K562 (cell line): Measurements from ENCODE around the gene TOR3A. TPM values are rescaled to one million over a fixed set of nuclear protein-coding genes. Genes with fewer than 3 reads are reported as not detected.

Experiments used
- ADNP ChIP-seq: fragments of 200-800 bp; sonication (Bioruptor generic); IDR thresholded peaks from 2 replicates; pipeline ENCODE4 v1.6.1; 2016; ENCODE audit warnings: missing genetic modification characterization, missing compliant biosample characterization
- ARID2 ChIP-seq: fragments of 450-650 bp; IDR thresholded peaks from 2 replicates; pipeline ENCODE4 v1.6.1; 2017; ENCODE audit warnings: antibody characterized with exemption, mild to moderate bottlenecking
- ATF4 ChIP-seq: fragments of 450-650 bp; formaldehyde crosslinking; IDR thresholded peaks from 2 replicates; pipeline ENCODE4 v1.4.0; 2022; ENCODE audit warnings: mild to moderate bottlenecking, moderate library complexity
- FOS ChIP-seq: IDR thresholded peaks from 3 replicates; pipeline ENCODE4 v1.6.1; 2011; ENCODE audit not compliant: insufficient read length; ENCODE audit errors: extremely low read depth
- FOXO4 ChIP-seq: fragments of 450-650 bp; formaldehyde crosslinking; IDR thresholded peaks from 2 replicates; pipeline ENCODE4 v1.4.0; 2020; ENCODE audit warnings: mild to moderate bottlenecking, moderate library complexity
- HDGF ChIP-seq: fragments of 450-650 bp; IDR thresholded peaks from 2 replicates; pipeline ENCODE4 v1.6.1; 2016
- HINFP ChIP-seq: fragments of 450-650 bp; conservative IDR thresholded peaks from 2 replicates; pipeline ENCODE4 v1.6.1; 2016; ENCODE audit warnings: missing genetic modification characterization, low read depth, mild to moderate bottlenecking, control low read depth, missing compliant biosample characterization
- JUN ChIP-seq, 2 experiments: sonication (generic) in 1 of 2; formaldehyde crosslinking in 1 of 2; IDR thresholded peaks; 2 replicates each; pipeline versions ENCODE4 v1.6.1 to v1.8.0; 2012 to 2022; ENCODE audit warnings: borderline replicate concordance in 2 of 2, mild to moderate bottlenecking in 2 of 2, improper control_type of control experiment in 1 of 2, low read depth in 1 of 2, low read length in 1 of 2, missing genetic modification reagents in 1 of 2
- MEIS2 ChIP-seq: fragments of 450-650 bp; IDR thresholded peaks from 2 replicates; pipeline ENCODE4 v1.6.1; 2014; ENCODE audit warnings: mild to moderate bottlenecking; ENCODE audit not compliant: partially characterized antibody
- MXI1 ChIP-seq: IDR thresholded peaks from 2 replicates; pipeline ENCODE4 v1.6.1; 2011; ENCODE audit warnings: low read depth, mild to moderate bottlenecking, improper control_type of control experiment, low read length
- NFXL1 ChIP-seq: fragments of 450-650 bp; formaldehyde crosslinking; IDR thresholded peaks from 2 replicates; pipeline ENCODE4 v1.4.0; 2021; ENCODE audit warnings: mild to moderate bottlenecking
- POU5F1 ChIP-seq: fragments of 150-350 bp; IDR thresholded peaks from 2 replicates; pipeline ENCODE4 v1.6.1; 2014; ENCODE audit warnings: borderline replicate concordance, low read length, low read depth, mild to moderate bottlenecking; ENCODE audit not compliant: partially characterized antibody
- SLC30A9 ChIP-seq: fragments of 250-450 bp; sonication (Bioruptor Pico); IDR thresholded peaks from 2 replicates; pipeline ENCODE4 v1.8.0; 2022; ENCODE audit warnings: mild to moderate bottlenecking, moderate library complexity
- TAL1 ChIP-seq: fragments of 450-650 bp; IDR thresholded peaks from 2 replicates; pipeline ENCODE4 v1.6.1; 2016; ENCODE audit warnings: mild to moderate bottlenecking
- TSC22D4 ChIP-seq: fragments of 450-650 bp; IDR thresholded peaks from 2 replicates; pipeline ENCODE4 v1.6.1; 2016; ENCODE audit warnings: missing genetic modification characterization, missing biosample characterization, control low read depth
- ZBTB34 ChIP-seq: fragments of 250-450 bp; sonication (Bioruptor Pico); IDR thresholded peaks from 2 replicates; pipeline ENCODE4 v1.8.0; 2021; ENCODE audit warnings: mild to moderate bottlenecking, moderate library complexity
- ZFPM2 ChIP-seq: fragments of 250-450 bp; sonication (Bioruptor Pico); IDR thresholded peaks from 2 replicates; pipeline ENCODE4 v1.5.1; 2022; ENCODE audit warnings: mild to moderate bottlenecking
- ZNF518B ChIP-seq: fragments of 250-450 bp; sonication (Bioruptor Pico); IDR thresholded peaks from 2 replicates; pipeline ENCODE4 v1.5.0; 2021; ENCODE audit warnings: mild to moderate bottlenecking, moderate library complexity
- ZSCAN32 ChIP-seq: fragments of 450-650 bp; formaldehyde crosslinking; IDR thresholded peaks from 2 replicates; pipeline ENCODE4 v1.4.0; 2020; ENCODE audit warnings: mild to moderate bottlenecking, moderate library complexity
- polyA plus RNA-seq, 8 experiments: library from polyadenylated mRNA; depleted of rRNA in 4 of 8; stranded (reverse) in 5 of 8; unstranded in 3 of 8; fragments of >200 nt; fragmentation: Nextera tagmentation in 2 of 8; fragmentation: Illumina TruSeq in 1 of 8; extraction: Ambion mirVana in 2 of 8; extraction: Trizol in 1 of 8; gene quantifications; 2 replicates each; pipeline versions ENCODE4 v1.2.1 to v1.2.3, GENCODE V29; 2011 to 2014; ENCODE audit warnings: inconsistent platforms in 1 of 8, missing spikeins in 1 of 8
- total RNA-seq, 7 experiments: library from RNA; depleted of rRNA in 6 of 7; stranded (reverse); fragments of >200 nt in 6 of 7; fragmentation: Illumina TruSeq in 2 of 7; extraction: Trizol in 2 of 7; gene quantifications; 2 replicates each; pipeline versions ENCODE4 v1.2.1 to v1.2.3, GENCODE V29; 2011 to 2021; ENCODE audit warnings: low replicate concordance in 1 of 7

Gene TOR3A
- total and polyA plus RNA-seq, 9 of the 15 experiments (the other 6 are each of a cell fraction or from before 2014, with no cell fraction given): 7.9 to 94.5 (median 39.7) TPM

- no peak for TF ChIP-seq ZBTB34 (CRISPR knock-in tag)
- no peak for TF ChIP-seq TSC22D4 (tag)
- TF ChIP-seq MXI1: peak; percentile 77
- no peak; the same call in 1 of the 2 replicates for TF ChIP-seq HDGF
- TF ChIP-seq FOS: peak; percentile 64
- 0 out of 2 replicates have a peak, but pooled peaks have one; percentile 16 for TF ChIP-seq ZNF518B (CRISPR knock-in tag)
- peak; percentile 80 for TF ChIP-seq ATF4
- peak; percentile 100 for TF ChIP-seq TAL1
- peak; percentile 95 for TF ChIP-seq ADNP
- TF ChIP-seq NFXL1 (CRISPR knock-in tag): no peak
- no peak for TF ChIP-seq SLC30A9 (CRISPR knock-in tag)
- peak; percentile 84 for TF ChIP-seq JUN (IDR thresholded peaks at IDR 0.05; ENCODE audit: borderline replicate concordance, low read depth, low read length)
- no peak for TF ChIP-seq JUN (CRISPR knock-in tag; IDR thresholded peaks at IDR 0.05; ENCODE audit: borderline replicate concordance)
- no peak; the same call in 1 of the 2 replicates for TF ChIP-seq FOXO4 (CRISPR knock-in tag)
- no peak for TF ChIP-seq HINFP (tag)
- no peak for TF ChIP-seq POU5F1
- no peak for TF ChIP-seq ZSCAN32 (CRISPR knock-in tag)
- TF ChIP-seq MEIS2: peak; percentile 89
- TF ChIP-seq ZFPM2 (CRISPR knock-in tag): no peak
- no peak; the same call in 1 of the 2 replicates for TF ChIP-seq ARID2
Measured at GRCh38 chr1:179046808-179047635, 34.8 kb upstream of the TOR3A start (continued).
